Hippocampal formation (tissue), 2 donors: ENCODE measurements around the gene RFC5.
A peak's percentile ranks its signal among the peaks of the same experiment; 100 is the strongest.
"Not testable (repeated sequence)": the region's sequence is repeated elsewhere in the genome, so short reads cannot be mapped to it uniquely, and the experiment has no call there.

ENCODE experiments used
- DNase-seq, 2 donors: peaks; one replicate each; lab custom pipeline; 2025; lab: John Stamatoyannopoulos, UW

Gene RFC5

GRCh38 chr12:118016424-118017264 lies at the start of gene RFC5:
TSS of gene RFC5 (plus strand) at chr12:118016703. CDS start at chr12:118016828, 125 bp downstream.
- DNase-seq = peak; percentile 89 to 96

GRCh38 chr12:117967043-117967442 lies 49.5 kb upstream of the RFC5 start:
- no peak for DNase-seq

DNA sequence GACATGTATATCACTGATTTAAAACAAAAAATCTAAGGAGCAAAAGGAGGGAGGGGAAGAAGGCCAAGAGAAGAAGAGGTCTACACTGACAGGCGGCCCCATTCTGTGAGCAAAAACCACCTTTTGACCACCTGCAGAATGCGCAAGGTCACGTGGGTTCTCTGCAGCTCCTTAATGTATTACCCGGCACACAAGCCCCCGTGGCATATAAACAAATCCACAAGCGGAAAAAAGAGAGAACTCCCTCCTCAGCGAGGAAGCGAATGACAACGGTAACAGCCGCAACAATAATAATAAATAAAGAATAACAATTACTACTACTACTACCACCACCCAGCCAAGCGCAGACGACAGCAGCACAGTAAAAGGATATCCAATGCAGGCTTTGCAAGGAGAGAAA lies 49.0 kb upstream of the RFC5 start:
- no peak for DNase-seq

GRCh38 chr12:117968151-117968789 lies 48.2 kb upstream of the RFC5 start:
- no peak for DNase-seq

- peak; percentile 33 to 36 for DNase-seq
These were observed 47.5 kb upstream of the RFC5 start, which contains the start of gene KSR2 for GRCh38 chr12:117968826-117969659. TSS of gene KSR2 (minus strand) at chr12:117968990. CDS start at chr12:117968255, 735 bp downstream.

DNA sequence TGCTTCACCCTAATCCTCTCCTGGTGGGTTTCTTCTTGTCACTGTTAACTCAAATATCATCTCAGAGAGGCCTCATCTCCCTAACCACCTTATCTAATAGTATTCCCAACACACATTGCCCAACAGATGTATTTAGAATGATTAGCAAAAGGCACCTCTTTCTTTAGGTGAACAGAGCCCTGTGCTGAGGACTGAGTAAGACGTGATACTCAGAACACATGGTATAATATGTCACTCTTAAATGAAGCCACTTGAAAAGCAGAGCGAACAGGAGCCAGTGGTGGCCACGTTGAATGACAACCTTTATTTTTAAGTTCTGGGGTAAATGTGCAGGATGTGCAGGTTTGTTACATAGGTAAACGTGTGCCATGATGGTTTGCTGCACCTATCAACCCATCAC lies 46.2 kb upstream of the RFC5 start:
- no peak for DNase-seq

- DNase-seq = no peak
These were observed 44.2 kb upstream of the RFC5 start for GRCh38 chr12:117972301-117972700.

GRCh38 chr12:117975006-117975405 lies 41.5 kb upstream of the RFC5 start:
- no peak for DNase-seq

GRCh38 chr12:117977373-117977772 lies 39.1 kb upstream of the RFC5 start:
- DNase-seq = no peak

GRCh38 chr12:117980616-117981015 lies 35.9 kb upstream of the RFC5 start:
- no peak for DNase-seq

GRCh38 chr12:117981267-117981666 lies 35.2 kb upstream of the RFC5 start:
- no peak for DNase-seq

DNA sequence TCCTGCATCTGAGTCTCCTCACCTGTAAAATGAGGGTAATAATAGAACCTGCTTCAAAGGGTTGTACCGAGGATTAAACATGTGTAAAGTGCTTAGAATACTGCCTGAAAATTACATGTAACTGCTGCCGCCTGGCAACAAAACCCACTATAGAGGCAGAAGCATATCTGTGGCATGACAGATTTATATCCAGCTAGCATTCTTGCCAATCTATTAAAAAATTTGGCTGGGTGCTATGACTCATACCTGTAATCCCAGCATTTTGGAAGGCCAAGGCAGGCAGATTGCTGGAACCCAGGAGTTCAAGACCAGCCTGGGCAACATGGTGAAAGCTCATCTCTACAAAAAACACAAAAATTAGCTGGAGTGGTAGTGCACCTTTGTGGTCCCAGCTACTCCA lies 31.3 kb upstream of the RFC5 start:
- DNase-seq = no peak

- DNase-seq = no peak
These were observed 29.6 kb upstream of the RFC5 start for GRCh38 chr12:117986705-117987469.

DNA sequence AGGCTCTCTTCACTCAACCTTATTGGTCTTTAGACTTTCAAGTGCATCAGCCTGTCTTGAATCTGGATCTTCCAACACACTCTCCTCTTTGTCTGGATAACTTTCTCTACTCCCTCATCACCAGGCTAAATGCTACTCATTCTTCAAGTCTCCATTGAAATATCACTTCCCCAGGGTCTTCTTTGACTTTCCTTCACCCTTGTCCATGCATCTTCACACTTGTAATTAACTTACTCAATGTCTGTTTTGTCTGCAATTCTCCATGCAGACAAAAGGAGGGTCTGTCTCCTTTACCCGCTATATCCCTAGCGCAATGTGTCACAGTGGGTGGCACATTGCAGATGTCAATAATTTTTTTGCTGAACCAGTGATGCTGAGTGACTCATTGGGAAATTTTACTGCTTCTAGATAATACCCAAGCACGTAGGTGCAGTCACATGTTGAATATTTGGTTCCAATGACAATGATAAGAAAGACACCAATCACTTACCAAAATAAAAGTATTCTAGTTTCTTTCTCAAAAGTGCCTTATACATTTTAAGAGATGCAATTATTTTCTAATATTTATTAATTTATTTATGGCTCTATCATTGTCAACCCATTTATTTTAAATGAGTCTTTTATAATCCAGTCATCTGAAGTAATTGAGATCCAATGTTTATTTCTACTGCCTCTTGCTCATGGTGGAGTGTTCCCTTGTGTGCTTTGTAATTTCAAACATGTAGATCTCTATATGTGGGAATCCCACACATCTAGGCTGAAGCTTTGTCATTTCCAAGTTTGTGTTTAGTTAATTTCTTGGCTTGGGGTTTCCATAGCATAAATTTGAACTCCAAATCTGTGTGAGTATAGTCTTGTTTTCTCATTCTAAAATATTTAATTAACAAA lies 21.7 kb upstream of the RFC5 start:
- no peak for DNase-seq

GRCh38 chr12:117998719-117999118 lies 17.8 kb upstream of the RFC5 start:
- no peak for DNase-seq

- not testable (repeated sequence) for DNase-seq
These were observed 16.7 kb upstream of the RFC5 start for GRCh38 chr12:117999806-118000205.

DNA sequence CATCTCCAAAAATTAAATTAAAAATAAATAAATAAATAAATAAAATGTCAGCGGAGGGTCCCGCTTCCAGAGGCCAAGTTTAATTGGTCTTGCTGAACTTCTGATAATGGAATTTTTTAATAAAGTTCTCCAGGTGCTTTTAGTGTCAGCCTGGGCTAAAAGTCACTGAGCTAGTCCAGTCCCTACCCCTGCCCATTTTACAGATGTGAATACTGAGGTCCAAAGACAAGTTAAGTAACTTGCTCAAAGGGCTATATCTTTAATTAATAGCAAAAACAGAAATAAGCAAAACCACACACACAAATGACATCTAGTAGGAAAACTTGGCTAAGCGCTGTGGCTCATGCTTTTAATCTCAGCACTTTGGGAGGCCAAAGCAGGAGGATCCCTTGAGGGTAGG lies 5.6 kb upstream of the RFC5 start:
- no peak for DNase-seq

DNA sequence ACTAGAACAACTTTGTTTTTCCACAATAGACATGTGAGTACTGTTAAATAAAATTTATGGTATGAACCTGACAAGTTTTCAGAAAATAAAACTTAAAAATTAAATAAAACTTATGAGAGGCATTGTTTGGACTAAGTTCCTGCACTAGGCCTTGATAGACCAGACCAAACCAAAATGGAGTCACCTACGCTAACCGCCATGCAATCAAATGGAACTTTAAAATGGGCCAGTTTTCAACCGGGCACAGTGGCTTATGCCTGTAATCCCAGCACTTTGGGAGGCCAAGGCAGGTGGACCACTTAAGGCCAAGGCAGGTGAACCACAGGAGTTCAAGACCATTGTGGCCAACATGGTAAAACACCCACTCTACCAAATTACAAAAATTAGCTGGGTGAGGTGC lies 5.1 kb upstream of the RFC5 start:
- no peak for DNase-seq

- DNase-seq = no peak
These were observed 4.5 kb upstream of the RFC5 start for GRCh38 chr12:118011961-118012360.

GRCh38 chr12:118013283-118013682 lies 3.2 kb upstream of the RFC5 start:
- DNase-seq = no peak

GRCh38 chr12:118015306-118015705 lies 1.2 kb upstream of the RFC5 start:
- no peak for DNase-seq
